ENCODE data around the gene CASKIN1. TPM values are rescaled to one million over a fixed set of nuclear protein-coding genes. Genes with fewer than 3 reads are reported as not detected.

The CASKIN1 gene
- total and polyA plus RNA-seq, 10 of the 15 experiments (the other 5 are each of a cell fraction or from before 2014, with no cell fraction given), result 0.03 to 0.33 (median 0.11) TPM; not detected in 5

- peaks cover 0 to 11% of the 10 kb centered on the region in 2 experiments; a peak in 2 of 4 replicates for H3K36me3 ChIP-seq (ENCODE audit: control insufficient read depth in 2 of 2, insufficient read depth in 2 of 2, low read length in 1 of 2)
- no peaks in the 10 kb centered on the region for H3K9me3 ChIP-seq (replicated peaks; ENCODE audit: control insufficient read depth, insufficient read depth, low read length)
- H3K9ac ChIP-seq (ENCODE audit: control insufficient read depth, insufficient read depth, low read length), result peak within 1 kb of the TSS; percentile 8; the same call in 1 of the 2 replicates
- H3K27ac ChIP-seq (ENCODE audit: control insufficient read depth, insufficient read depth), result no peak within 1 kb of the TSS
- H4K20me1 ChIP-seq (ENCODE audit: control insufficient read depth, insufficient read depth), result peaks cover 9% of the 10 kb centered on the region; the same call in 1 of the 2 replicates
- ChIA-PET POLR2A (interaction anchor here (0.6 kb wide), 1 partner anchor 28 kb away, joined by 3 read pairs; no protein-coding TSS in a partner anchor), SMC1A (ENCODE audit: uncharacterized antibody, unreplicated experiment) (no interaction called here), CTCF (interaction anchor here (1.4 to 2.3 kb wide), 4 partner anchors 12 to 144 kb away, joined by 4 to 7 read pairs (median 5); partner anchors contain the start of gene PKD1), RAD21 (ENCODE audit: unreplicated experiment) (interaction anchor here (0.6 kb wide), 1 partner anchor 118 kb away, joined by 3 read pairs; no protein-coding TSS in a partner anchor)
- BruUV-seq (replicated peaks), result no TSS peak
- DNase-seq (ENCODE audit: low read depth, low spot score) (no peak), ATAC-seq (peak; percentile 37), FAIRE-seq (no peak)
- peaks cover 37% of the 10 kb centered on the region for H3K4me1 ChIP-seq (ENCODE audit: control insufficient read depth, insufficient read depth, low read length)
- peak within 1 kb of the TSS; percentile 86 for H3K4me2 ChIP-seq (ENCODE audit: control insufficient read depth, insufficient read depth)
- in situ Hi-C loops (cut with MboI), result loop anchor here (10.0 kb wide), 2 partner anchors 63 to 283 kb away; no protein-coding TSS in a partner anchor
- intact Hi-C loops (cut with micrococcal nuclease; ENCODE audit: unreplicated experiment), result no loop called here
- H3K27me3 ChIP-seq (replicated peaks in 1 of 2; ENCODE audit: control insufficient read depth in 2 of 2, insufficient read depth in 2 of 2, low read length in 1 of 2), result no peaks in the 10 kb centered on the region
- under 1% methylated on average over 26 of the region's 55 CpGs for whole genome bisulfite sequencing (ENCODE audit: insufficient coverage, insufficient replicate concordance, low lambda C conversion rate, missing lambda C conversion rate)
- H3K79me2 ChIP-seq (ENCODE audit: control insufficient read depth, insufficient read depth, low read length), result peaks cover 9% of the 10 kb centered on the region
- TF ChIP-seq STAT3 (IDR thresholded peaks at IDR 0.05; ENCODE audit: low read depth, low read length) (no peak), SP1 (IDR thresholded peaks at IDR 0.05; ENCODE audit: low read depth, low read length) (peak; percentile 10), MTA2 (IDR thresholded peaks at IDR 0.05; ENCODE audit: low read depth) (no peak), BCL3 (IDR thresholded peaks at IDR 0.05; ENCODE audit: borderline replicate concordance, insufficient read depth, low read depth, low read length, poor library complexity, severe bottlenecking) (no peak), ZNF207 (IDR thresholded peaks at IDR 0.05; ENCODE audit: borderline replicate concordance) (no peak), POU2F2 (IDR thresholded peaks at IDR 0.05; ENCODE audit: borderline replicate concordance, low read depth, low read length) (peak; percentile 73; the same call in 1 of the 3 replicates), TCF3 (IDR thresholded peaks at IDR 0.05; ENCODE audit: borderline replicate concordance, insufficient read depth, low read depth, low read length) (no peak), USF1 (IDR thresholded peaks at IDR 0.05; ENCODE audit: borderline replicate concordance, extremely low read length, insufficient read depth, low read depth, low read length) (no peak), EGR1 (IDR thresholded peaks at IDR 0.05; ENCODE audit: borderline replicate concordance in 1 of 2, low read depth in 2 of 2, low read length in 2 of 2) (peak in 1 of 2 experiments; percentile 65; a peak in 1 of 3 replicates), NFYB (IDR thresholded peaks at IDR 0.05; ENCODE audit: insufficient read depth, low read depth, low read length) (0 out of 2 replicates have a peak, but pooled peaks have one; percentile 23)
- peak within 1 kb of the TSS; percentile 44 for H2AFZ ChIP-seq (ENCODE audit: control insufficient read depth, low read depth, low read length)
- peak within 1 kb of the TSS; percentile 55; the same call in 1 of the 2 replicates for H3K4me3 ChIP-seq
These were observed 48.3 kb downstream of the CASKIN1 start, which contains the start of gene RAB26 for GRCh38 chr16:2147981-2148671. Gene RAB26, plus strand, starts transcription at chr16:2148625. Its CDS starts 159 bp downstream, at chr16:2148784.
